Fibroblast of lung (primary cell): ENCODE results near the gene KRT16. TPM values are rescaled to one million over a fixed set of nuclear protein-coding genes. Genes with fewer than 3 reads are reported as not detected.
"Not testable (repeated sequence)": the region's sequence is repeated elsewhere in the genome, so short reads cannot be mapped to it uniquely, and the experiment has no call there.

Source experiments
- DNase-seq, 2 donors: peaks; one replicate each; pipeline versions ENCODE4 v3.0.0 to v3.0.0-alpha.2; 2010; ENCODE audit warnings: low read depth in 2 of 2
- H2AFZ ChIP-seq: 2 replicates; pipeline ENCODE4 v1.5.1; 2012; ENCODE audit warnings: low read length, control low read depth, inconsistent platforms
- H3K27ac ChIP-seq: 2 replicates; pipeline ENCODE4 v1.5.1; 2011; ENCODE audit warnings: low read length, control low read depth; ENCODE audit not compliant: insufficient read depth
- H3K27me3 ChIP-seq: 2 replicates; pipeline ENCODE4 v1.5.1; 2011; ENCODE audit warnings: mild to moderate bottlenecking, low read length; ENCODE audit not compliant: control insufficient read depth, insufficient read depth
- H3K36me3 ChIP-seq: 2 replicates; pipeline ENCODE4 v1.5.1; 2011; ENCODE audit warnings: low read length; ENCODE audit not compliant: control insufficient read depth, insufficient read depth
- H3K4me1 ChIP-seq: 2 replicates; pipeline ENCODE4 v1.5.1; 2011; ENCODE audit warnings: low read length; ENCODE audit not compliant: control insufficient read depth, insufficient read depth; ENCODE audit errors: extremely low read depth
- H3K4me2 ChIP-seq: 2 replicates; pipeline ENCODE4 v1.5.1; 2011; ENCODE audit warnings: low read length, control low read depth; ENCODE audit not compliant: insufficient read depth; ENCODE audit errors: extremely low read depth
- H3K4me3 ChIP-seq, 4 experiments: fragments of 200-600 bp in 1 of 4; sonication (generic) in 1 of 4; replicated peaks in 1 of 4; 2 replicates each; pipeline ENCODE4 v1.5.1; 2011 to 2016; ENCODE audit warnings: low read length in 4 of 4, low read depth in 3 of 4, mild to moderate bottlenecking in 3 of 4, control low read depth in 2 of 4, inconsistent platforms in 1 of 4, mixed read lengths in 1 of 4; ENCODE audit not compliant: insufficient read depth in 1 of 4; ENCODE audit errors: control extremely low read depth in 1 of 4
- H3K79me2 ChIP-seq: 2 replicates; pipeline ENCODE4 v1.5.1; 2012; ENCODE audit warnings: mild to moderate bottlenecking, low read length, inconsistent platforms; ENCODE audit not compliant: control insufficient read depth, insufficient read depth
- H3K9ac ChIP-seq: 2 replicates; pipeline ENCODE4 v1.5.1; 2011; ENCODE audit warnings: mild to moderate bottlenecking, low read length, control low read depth; ENCODE audit not compliant: insufficient read depth
- H3K9me3 ChIP-seq: 2 replicates; pipeline ENCODE4 v1.5.1; 2012; ENCODE audit warnings: low read depth, low read length; ENCODE audit not compliant: control insufficient read depth, insufficient read depth
- H4K20me1 ChIP-seq: 2 replicates; pipeline ENCODE4 v1.5.1; 2011; ENCODE audit warnings: low read length; ENCODE audit not compliant: control insufficient read depth, insufficient read depth; ENCODE audit errors: extremely low read depth
- CTCF ChIP-seq, 2 donors: IDR thresholded peaks in 1 of 2; conservative IDR thresholded peaks in 1 of 2; 1 replicate in 1 of 2; 2 replicates in 1 of 2; pipeline ENCODE4 v1.5.1; 2011 to 2012; ENCODE audit warnings: low read length in 2 of 2, control low read depth in 1 of 2, inconsistent platforms in 1 of 2, low read depth in 1 of 2, mild to moderate bottlenecking in 1 of 2
- EZH2 ChIP-seq: IDR thresholded peaks from 2 replicates; pipeline ENCODE4 v1.5.1; 2012; ENCODE audit warnings: low read length, control low read depth, mild to moderate bottlenecking; ENCODE audit errors: missing control alignments
- polyA plus RNA-seq, 2 donors: library from polyadenylated mRNA; depleted of rRNA in 1 of 2; stranded (reverse) in 1 of 2; unstranded in 1 of 2; fragments of >200 nt; gene quantifications; 2 replicates each; pipeline ENCODE4 v1.2.1, GENCODE V29; 2011 to 2012; ENCODE audit warnings: missing spikeins in 1 of 2
- total RNA-seq: library from RNA; depleted of rRNA; stranded (reverse); fragments of >200 nt; gene quantifications from 2 replicates; pipeline ENCODE4 v1.2.1, GENCODE V29; 2014

The KRT16 gene
- total and polyA plus RNA-seq, 2 donors (not counting 1 experiment from before 2014, with no cell fraction given) = 0.09 TPM; not detected in 1

GRCh38 chr17:41621916-41622315, 9.3 kb upstream of the KRT16 start:
- H3K27me3 ChIP-seq = peaks cover 6% of the 10 kb centered on the region
- no peaks in the 10 kb centered on the region for H3K79me2 ChIP-seq
- H3K4me3 ChIP-seq = no peak overlapping the region
- TF ChIP-seq CTCF (conservative IDR thresholded peaks at IDR 0.05 in 1 of 2, IDR thresholded peaks at IDR 0.05 in 1 of 2; ENCODE audit: low read depth in 1 of 2, low read length in 2 of 2) (no peak), EZH2 (no peak)
- no peaks in the 10 kb centered on the region for H3K4me1 ChIP-seq
- H3K36me3 ChIP-seq = no peaks in the 10 kb centered on the region
- no peak overlapping the region for H3K9ac ChIP-seq
- H4K20me1 ChIP-seq = no peaks in the 10 kb centered on the region
- no peaks in the 10 kb centered on the region for H3K9me3 ChIP-seq
- no peak overlapping the region for H2AFZ ChIP-seq
- no peak overlapping the region for H3K27ac ChIP-seq
- no peak overlapping the region for H3K4me2 ChIP-seq
- no peak for DNase-seq

- H4K20me1 ChIP-seq, H3K36me3 ChIP-seq, DNase-seq, H3K27ac ChIP-seq, H3K4me2 ChIP-seq, H3K4me1 ChIP-seq, H2AFZ ChIP-seq, H3K27me3 ChIP-seq, H3K9ac ChIP-seq, H3K9me3 ChIP-seq, H3K4me3 ChIP-seq, H3K79me2 ChIP-seq: not testable (repeated sequence)
Observed at GRCh38 chr17:41621435-41621817, 8.9 kb upstream of the KRT16 start.

- Histone ChIP-seq H3K27ac (no peak overlapping the region), H3K4me2 (no peak overlapping the region), H3K4me1 (no peaks in the 10 kb centered on the region), H3K36me3 (no peaks in the 10 kb centered on the region), H3K4me3 (no peak overlapping the region), H3K9me3 (no peaks in the 10 kb centered on the region), H3K27me3 (peaks cover 6% of the 10 kb centered on the region), H4K20me1 (no peaks in the 10 kb centered on the region), H2AFZ (no peak overlapping the region), H3K79me2 (no peaks in the 10 kb centered on the region), H3K9ac (no peak overlapping the region)
- DNase-seq = peak in 1 of 2 donors; percentile 19
- TF ChIP-seq EZH2 (no peak), CTCF (conservative IDR thresholded peaks at IDR 0.05 in 1 of 2, IDR thresholded peaks at IDR 0.05 in 1 of 2; ENCODE audit: low read depth in 1 of 2, low read length in 2 of 2) (no peak)
Observed at GRCh38 chr17:41620583-41621434, 8.2 kb upstream of the KRT16 start.

- not testable (repeated sequence) for H3K27ac ChIP-seq, H3K4me2 ChIP-seq, H3K36me3 ChIP-seq, H3K9me3 ChIP-seq, H3K79me2 ChIP-seq, H3K27me3 ChIP-seq, H2AFZ ChIP-seq, H3K9ac ChIP-seq, H4K20me1 ChIP-seq, H3K4me1 ChIP-seq, H3K4me3 ChIP-seq, DNase-seq
Observed at GRCh38 chr17:41619927-41620582, 7.5 kb upstream of the KRT16 start.
